Stimulated activated naive CD4-positive, alpha-beta T cell (primary cell): Measurements from ENCODE around the gene PRSS23.
"Not testable (repeated sequence)": the region's sequence is repeated elsewhere in the genome, so short reads cannot be mapped to it uniquely, and the experiment has no call there.

Experiments
- DNase-seq, 6 experiments: peaks; one replicate each; lab custom pipeline; 2025; lab: John Stamatoyannopoulos, UW

PRSS23 gene

GRCh38 chr11:86800076-86800959 lies at the start of gene PRSS23:
TSS of gene PRSS23 (plus strand) at chr11:86800542. CDS start at chr11:86807644, 7,102 bp downstream.
- no peak for DNase-seq

- no peak for DNase-seq
Observed at GRCh38 chr11:86753459-86753858, 46.9 kb upstream of the PRSS23 start.

DNA sequence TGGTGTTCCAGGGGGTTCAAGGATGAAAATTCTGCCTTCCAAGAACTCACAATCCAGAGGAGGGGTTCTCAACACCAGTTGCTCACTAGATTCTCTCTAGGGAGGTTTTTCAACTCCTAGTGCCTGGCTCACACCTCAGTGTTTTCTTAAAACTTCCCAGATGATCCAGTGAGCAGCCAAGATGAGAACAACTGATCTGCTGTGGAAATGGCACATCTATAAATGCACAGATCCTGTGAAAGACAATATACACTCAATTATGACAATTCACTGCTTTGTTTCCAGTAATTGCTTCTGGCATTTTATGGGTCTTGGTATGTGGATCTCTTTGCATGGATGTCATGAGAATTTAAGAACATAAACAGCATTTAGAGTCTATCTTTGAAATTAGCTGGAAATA lies 45.2 kb upstream of the PRSS23 start:
- no peak for DNase-seq

DNA sequence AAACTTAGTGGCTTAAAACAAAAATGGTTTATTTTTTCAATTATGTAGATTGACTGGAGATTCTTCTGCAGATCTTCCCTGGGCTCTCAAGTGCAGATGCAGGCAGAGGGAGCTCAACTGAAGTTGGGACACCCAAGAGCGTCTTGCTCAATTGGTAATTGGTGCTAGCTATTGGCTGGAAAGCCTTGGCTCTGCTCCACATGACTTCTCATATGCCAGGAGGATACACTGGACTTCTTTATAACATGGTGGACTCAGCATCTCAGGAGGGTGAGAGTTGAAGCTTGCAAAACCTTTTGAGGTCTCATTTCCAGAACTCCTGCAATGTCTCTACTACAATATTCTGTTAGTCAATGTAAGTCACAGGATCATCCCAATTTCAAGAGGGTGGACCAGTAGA lies 42.2 kb upstream of the PRSS23 start:
- no peak for DNase-seq

- no peak for DNase-seq
Observed at GRCh38 chr11:86760577-86760976, 39.8 kb upstream of the PRSS23 start.

GRCh38 chr11:86761978-86762377 lies 38.4 kb upstream of the PRSS23 start:
- no peak for DNase-seq

DNA sequence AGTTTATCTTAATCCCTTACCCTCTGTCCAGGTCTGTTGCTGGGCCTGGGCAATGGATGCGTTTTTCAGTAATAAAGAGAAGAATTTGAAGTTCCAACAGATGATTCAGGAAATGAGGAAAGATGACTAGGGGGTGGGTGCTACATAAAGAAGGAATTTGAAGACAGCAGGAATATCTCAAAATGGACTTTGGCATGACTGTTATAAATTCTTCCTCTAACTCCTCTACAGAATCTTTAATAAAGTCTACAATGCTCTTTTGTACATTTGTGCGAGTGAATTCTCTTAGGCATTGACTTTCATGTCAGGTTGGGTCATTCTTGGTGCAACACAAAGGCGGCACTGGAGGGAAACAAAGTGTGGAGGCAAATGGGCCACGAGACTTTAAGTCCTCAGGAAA lies 35.1 kb upstream of the PRSS23 start:
- DNase-seq, result no peak

- no peak for DNase-seq
Observed at GRCh38 chr11:86765878-86766277, 34.5 kb upstream of the PRSS23 start.

DNA sequence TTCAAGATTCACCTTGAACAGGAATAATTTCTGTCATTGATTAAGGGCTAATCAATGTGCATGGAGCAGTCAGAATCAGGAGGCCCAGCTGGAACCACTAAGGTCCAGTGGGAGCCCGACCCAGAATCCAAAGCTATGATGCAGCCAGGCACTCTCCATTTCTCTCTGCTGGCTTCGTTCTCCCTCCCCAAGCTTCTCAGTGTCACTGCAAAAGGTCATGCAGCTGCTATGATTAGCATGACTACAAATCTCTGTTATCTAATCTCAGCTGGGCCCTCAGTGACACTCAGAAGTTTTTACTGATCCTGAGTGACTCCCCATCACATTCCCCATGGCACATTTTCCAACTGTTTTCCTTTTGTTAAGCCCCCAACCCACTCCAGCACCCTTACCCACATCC lies 31.1 kb upstream of the PRSS23 start:
- DNase-seq, result no peak

DNA sequence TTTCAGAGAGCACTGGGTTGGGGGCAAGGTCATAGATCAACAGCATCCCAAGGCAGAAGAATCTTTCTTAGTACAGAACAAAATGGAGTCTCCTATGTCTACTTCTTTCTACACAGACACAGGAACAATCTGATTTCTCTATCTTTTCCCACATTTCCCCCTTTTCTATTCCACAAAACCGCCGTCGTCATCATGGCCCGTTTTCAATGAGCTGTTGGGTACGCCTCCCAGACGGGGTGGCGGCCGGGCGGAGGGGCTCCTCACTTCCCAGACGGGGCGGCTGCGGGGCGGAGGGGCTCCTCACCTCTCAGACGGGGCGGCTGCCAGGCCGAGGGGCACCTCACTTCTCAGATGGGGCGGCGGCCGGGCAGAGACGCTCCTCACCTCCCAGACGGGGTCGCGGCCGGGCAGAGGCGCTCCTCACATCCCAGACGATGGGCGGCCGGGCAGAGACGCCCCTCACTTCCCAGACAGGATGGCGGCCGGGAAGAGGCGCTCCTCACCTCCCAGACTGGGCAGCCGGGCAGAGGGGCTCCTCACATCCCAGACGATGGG lies 29.8 kb upstream of the PRSS23 start:
- DNase-seq, result not testable (repeated sequence)

GRCh38 chr11:86772999-86773398 lies 27.3 kb upstream of the PRSS23 start:
- DNase-seq, result no peak

- no peak for DNase-seq
Observed at GRCh38 chr11:86773513-86774252, 26.7 kb upstream of the PRSS23 start.

GRCh38 chr11:86774417-86774816 lies 25.9 kb upstream of the PRSS23 start:
- no peak for DNase-seq

DNA sequence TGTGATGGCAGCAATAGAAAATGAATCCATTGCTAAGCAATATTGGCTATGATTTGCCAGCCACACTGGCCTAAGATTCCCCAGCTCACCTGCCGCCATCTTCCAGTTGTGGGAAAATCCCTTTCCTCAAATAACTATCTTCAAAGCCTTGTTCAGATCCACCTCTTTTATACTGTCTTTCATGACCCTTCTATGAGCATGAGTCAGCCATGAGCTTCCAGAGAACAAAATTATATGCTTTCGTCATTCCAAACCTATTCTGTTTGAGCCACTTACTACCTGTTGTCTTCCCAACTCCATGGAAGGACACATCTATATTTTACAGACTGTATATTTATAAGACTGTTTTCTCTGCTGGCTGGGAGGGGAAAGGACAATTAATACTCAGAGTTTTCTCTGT lies 25.0 kb upstream of the PRSS23 start:
- no peak for DNase-seq

- DNase-seq, result no peak
Observed at GRCh38 chr11:86781546-86781945, 18.8 kb upstream of the PRSS23 start.

- DNase-seq, result no peak
Observed at GRCh38 chr11:86782742-86783141, 17.6 kb upstream of the PRSS23 start.

DNA sequence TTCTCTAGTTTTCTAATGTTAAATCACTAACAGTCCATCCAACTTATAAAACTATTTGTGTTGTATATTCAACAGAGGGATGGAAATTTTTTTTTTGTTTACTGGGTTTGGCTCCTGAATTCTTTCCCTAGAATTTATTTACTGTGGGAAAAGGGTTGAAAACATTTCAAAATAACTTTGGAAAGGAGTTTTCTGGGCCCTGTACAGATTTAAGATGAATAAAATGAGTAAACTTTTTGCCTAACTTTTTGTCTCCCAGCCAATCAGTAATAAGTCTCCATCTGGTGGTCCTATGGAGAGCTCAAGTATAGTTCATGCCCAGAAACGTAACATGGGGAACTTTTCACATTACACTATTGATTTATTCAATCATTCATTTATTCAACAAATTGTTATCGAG lies 16.7 kb upstream of the PRSS23 start:
- DNase-seq, result no peak

GRCh38 chr11:86784241-86784681 lies 16.1 kb upstream of the PRSS23 start:
- no peak for DNase-seq

- DNase-seq, result no peak
Observed at GRCh38 chr11:86785576-86785975, 14.8 kb upstream of the PRSS23 start.

GRCh38 chr11:86787018-86787536 lies 13.3 kb upstream of the PRSS23 start:
- no peak for DNase-seq

GRCh38 chr11:86787656-86788055 lies 12.7 kb upstream of the PRSS23 start:
- DNase-seq, result no peak

GRCh38 chr11:86790195-86790725 lies 10.1 kb upstream of the PRSS23 start:
- no peak for DNase-seq
